Fibroblast of lung (primary cell): ENCODE results near the gene DDC.

Experiments
- EZH2 ChIP-seq: IDR thresholded peaks from 2 replicates; pipeline ENCODE4 v1.5.1; 2012; ENCODE audit warnings: low read length, control low read depth, mild to moderate bottlenecking; ENCODE audit errors: missing control alignments
- TF ChIP-seq, protein P1 (sequence below), 2 donors: IDR thresholded peaks in 1 of 2; conservative IDR thresholded peaks in 1 of 2; 1 replicate in 1 of 2; 2 replicates in 1 of 2; pipeline ENCODE4 v1.5.1; 2011 to 2012; ENCODE audit warnings: low read length in 2 of 2, control low read depth in 1 of 2, inconsistent platforms in 1 of 2, low read depth in 1 of 2, mild to moderate bottlenecking in 1 of 2

DNA sequence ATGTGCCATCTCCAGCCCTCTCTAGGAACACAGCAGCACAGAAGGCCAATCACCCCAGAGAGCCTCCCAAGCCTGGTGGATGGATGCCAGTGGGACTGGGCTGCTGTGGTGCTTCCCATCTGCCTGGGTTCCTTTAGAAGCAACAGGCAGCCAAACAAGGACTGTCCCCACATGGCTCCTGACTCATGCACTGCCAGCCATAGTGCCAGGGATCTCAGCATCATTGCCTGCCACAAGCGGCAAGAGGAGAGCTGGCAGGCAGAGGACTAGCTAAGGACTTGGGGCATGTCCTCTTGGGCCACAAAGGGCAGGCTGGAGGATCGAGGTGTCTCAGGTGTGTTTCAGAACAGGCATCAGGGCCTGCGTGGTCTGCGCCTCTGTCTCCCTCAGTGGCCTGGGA, 91.7 kb downstream of the DDC start:
- TF ChIP-seq, protein P1, sequence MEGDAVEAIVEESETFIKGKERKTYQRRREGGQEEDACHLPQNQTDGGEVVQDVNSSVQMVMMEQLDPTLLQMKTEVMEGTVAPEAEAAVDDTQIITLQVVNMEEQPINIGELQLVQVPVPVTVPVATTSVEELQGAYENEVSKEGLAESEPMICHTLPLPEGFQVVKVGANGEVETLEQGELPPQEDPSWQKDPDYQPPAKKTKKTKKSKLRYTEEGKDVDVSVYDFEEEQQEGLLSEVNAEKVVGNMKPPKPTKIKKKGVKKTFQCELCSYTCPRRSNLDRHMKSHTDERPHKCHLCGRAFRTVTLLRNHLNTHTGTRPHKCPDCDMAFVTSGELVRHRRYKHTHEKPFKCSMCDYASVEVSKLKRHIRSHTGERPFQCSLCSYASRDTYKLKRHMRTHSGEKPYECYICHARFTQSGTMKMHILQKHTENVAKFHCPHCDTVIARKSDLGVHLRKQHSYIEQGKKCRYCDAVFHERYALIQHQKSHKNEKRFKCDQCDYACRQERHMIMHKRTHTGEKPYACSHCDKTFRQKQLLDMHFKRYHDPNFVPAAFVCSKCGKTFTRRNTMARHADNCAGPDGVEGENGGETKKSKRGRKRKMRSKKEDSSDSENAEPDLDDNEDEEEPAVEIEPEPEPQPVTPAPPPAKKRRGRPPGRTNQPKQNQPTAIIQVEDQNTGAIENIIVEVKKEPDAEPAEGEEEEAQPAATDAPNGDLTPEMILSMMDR (conservative IDR thresholded peaks at IDR 0.05 in 1 of 2, IDR thresholded peaks at IDR 0.05 in 1 of 2; ENCODE audit: low read depth in 1 of 2, low read length in 2 of 2): no peak
- no peak for TF ChIP-seq EZH2
